Upper lobe of left lung (tissue), 4 donors: ENCODE data around the gene HMGXB3.

Experiments used
- CTCF ChIP-seq, 6 experiments: fragments of 450-650 bp in 4 of 6; fragments of 200-600 bp in 2 of 6; sonication (generic) in 2 of 6; IDR thresholded peaks; one replicate each; pipeline ENCODE4 v1.5.1; 2016 to 2019; ENCODE audit warnings: antibody characterized with exemption in 6 of 6
- POLR2A ChIP-seq, 4 donors: fragments of 450-650 bp; IDR thresholded peaks; one replicate each; pipeline ENCODE4 v1.5.1; 2016 to 2017; ENCODE audit warnings: antibody characterized with exemption in 4 of 4, mild to moderate bottlenecking in 2 of 4
- POLR2AphosphoS5 ChIP-seq, 2 donors: sonication (generic); formaldehyde crosslinking; IDR thresholded peaks; one replicate each; pipeline ENCODE4 v1.5.1; 2017; ENCODE audit warnings: antibody characterized with exemption in 2 of 2

- TF ChIP-seq CTCF (IDR thresholded peaks at IDR 0.05) (no peak), POLR2A (IDR thresholded peaks at IDR 0.05) (no peak), POLR2AphosphoS5 (IDR thresholded peaks at IDR 0.05) (no peak)
Measured at GRCh38 chr5:150036513-150036912, 36.0 kb downstream of the HMGXB3 start.
